A673 (cell line): ENCODE results near the gene LRRC32. TPM values are rescaled to one million over a fixed set of nuclear protein-coding genes. Genes with fewer than 3 reads are reported as not detected.

ENCODE experiments used
- BruUV-seq: library from RNA; stranded (reverse); fragments of 400-500 nt; replicated peaks from 2 replicates; lab custom pipeline; 2021; lab: Mats Ljungman, UMichigan
- CTCF ChIA-PET: fragments of 300-600 bp; sonication (Branson Sonifier 250); formaldehyde crosslinking; loops from one replicate; lab custom pipeline; 2022; ENCODE audit warnings: antibody characterized with exemption; lab: Charles Lee
- POLR2A ChIA-PET: fragments of 300-600 bp; sonication (Branson Sonifier 250); formaldehyde crosslinking; loops from one replicate; lab custom pipeline; 2022; ENCODE audit warnings: antibody characterized with exemption; ENCODE audit not compliant: low non-redundant PET; lab: Charles Lee
- DNase-seq: peaks from one replicate; pipeline ENCODE4 v3.0.0-alpha.2; 2015; ENCODE audit warnings: low spot score
- H3K27ac ChIP-seq: fragments of 200-600 bp; sonication (generic); 2 replicates; pipeline ENCODE4 v1.5.1; 2016; ENCODE audit warnings: mixed run types, low read depth, mild to moderate bottlenecking, mixed read lengths, antibody characterized with exemption, low read length; ENCODE audit not compliant: poor library complexity, severe bottlenecking
- H3K27me3 ChIP-seq: fragments of 200-600 bp; sonication (generic); replicated peaks from 2 replicates; pipeline ENCODE4 v1.6.1; 2017; ENCODE audit warnings: mixed run types, low read depth, mild to moderate bottlenecking, mixed read lengths, antibody characterized with exemption, low read length; ENCODE audit not compliant: insufficient read depth, poor library complexity
- H3K36me3 ChIP-seq: fragments of 200-600 bp; sonication (generic); 2 replicates; pipeline ENCODE4 v1.6.1; 2016; ENCODE audit warnings: mixed run types, mild to moderate bottlenecking, mixed read lengths, antibody characterized with exemption, low read length; ENCODE audit not compliant: insufficient read depth, poor library complexity, severe bottlenecking
- H3K4me1 ChIP-seq: fragments of 200-600 bp; sonication (generic); 2 replicates; pipeline ENCODE4 v1.6.1; 2017; ENCODE audit warnings: mixed run types, mild to moderate bottlenecking, mixed read lengths, antibody characterized with exemption, low read length; ENCODE audit not compliant: insufficient read depth, poor library complexity, severe bottlenecking
- H3K4me3 ChIP-seq: fragments of 200-600 bp; sonication (generic); 2 replicates; pipeline ENCODE4 v1.5.1; 2016; ENCODE audit warnings: low read depth, mixed run types, mild to moderate bottlenecking, mixed read lengths, low read length; ENCODE audit not compliant: poor library complexity, severe bottlenecking
- H3K9me3 ChIP-seq: fragments of 200-600 bp; sonication (generic); 2 replicates; pipeline ENCODE4 v1.6.1; 2016; ENCODE audit warnings: mixed run types, low read depth, mild to moderate bottlenecking, mixed read lengths, antibody characterized with exemption, low read length; ENCODE audit not compliant: poor library complexity, severe bottlenecking
- EZH2 ChIP-seq: fragments of 200-600 bp; sonication (generic); IDR thresholded peaks from 2 replicates; pipeline ENCODE4 v1.6.1; 2017; ENCODE audit warnings: borderline replicate concordance, low read depth, mild to moderate bottlenecking, mixed read lengths, antibody characterized with exemption, low read length; ENCODE audit not compliant: poor library complexity, severe bottlenecking
- intact Hi-C: fragments of 100-400 bp; cut with micrococcal nuclease; formaldehyde crosslinking; loops from one replicate; pipeline ENCODE4 v1.10.0; 2022; ENCODE audit not compliant: unreplicated experiment
- total RNA-seq: library from RNA; stranded (reverse); gene quantifications from 2 replicates; pipeline ENCODE4 v1.2.3, GENCODE V29; 2021
- TF ChIP-seq, protein P1 (sequence below): fragments of 300-800, 200-600 bp; sonication (generic); conservative IDR thresholded peaks from 2 replicates; pipeline ENCODE4 v1.5.1; 2017; ENCODE audit warnings: low read depth, mild to moderate bottlenecking, antibody characterized with exemption, low read length, moderate library complexity, mixed read lengths

The LRRC32 gene
- total RNA-seq, 1 experiment from 2014 or later = not detected

DNA sequence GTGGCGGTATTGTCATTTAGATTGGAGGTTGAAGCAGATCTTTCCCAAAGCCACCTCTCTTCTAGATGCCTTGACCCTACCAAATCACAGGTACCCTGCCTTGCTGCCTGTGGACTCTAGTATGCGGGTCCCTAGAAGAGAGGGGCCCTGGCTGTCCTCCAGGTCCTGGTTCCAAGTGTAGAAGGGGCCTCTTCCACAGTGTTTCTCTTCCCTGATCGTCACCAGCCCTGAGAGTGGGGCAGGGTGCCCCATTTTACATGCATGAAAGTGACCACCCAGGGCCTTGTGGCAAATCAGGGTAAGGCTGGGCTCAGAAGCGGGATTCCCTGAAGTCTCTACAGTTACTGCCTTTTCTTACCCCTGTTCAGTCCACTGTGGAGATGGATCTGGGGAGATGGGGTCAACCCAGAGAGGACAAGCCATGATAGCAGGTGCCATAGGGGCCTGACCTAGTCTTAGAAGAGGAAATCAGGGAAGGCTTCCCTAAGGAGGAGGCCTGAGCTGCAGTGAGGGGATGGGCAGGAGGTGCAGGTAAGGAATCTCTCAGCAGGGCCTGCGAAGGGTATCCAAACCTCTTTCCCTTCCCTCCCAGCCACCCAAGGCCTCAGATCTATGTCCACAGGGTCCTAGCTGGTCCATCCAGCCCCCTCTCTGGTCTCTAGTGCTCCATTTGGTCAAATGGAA, 1.2 kb upstream of the LRRC32 start:
- no peak for DNase-seq
- Histone ChIP-seq H3K27ac (no peak overlapping the region), H3K36me3 (no peaks in the 10 kb centered on the region), H3K9me3 (no peaks in the 10 kb centered on the region), H3K4me3 (no peak overlapping the region), H3K27me3 (peaks cover 8% of the 10 kb centered on the region), H3K4me1 (no peaks in the 10 kb centered on the region)
- no TSS peak for BruUV-seq
- intact Hi-C loops = no loop called here
- POLR2A ChIA-PET = no interaction called here
- TF ChIP-seq EZH2 = no peak
- TF ChIP-seq, protein P1, sequence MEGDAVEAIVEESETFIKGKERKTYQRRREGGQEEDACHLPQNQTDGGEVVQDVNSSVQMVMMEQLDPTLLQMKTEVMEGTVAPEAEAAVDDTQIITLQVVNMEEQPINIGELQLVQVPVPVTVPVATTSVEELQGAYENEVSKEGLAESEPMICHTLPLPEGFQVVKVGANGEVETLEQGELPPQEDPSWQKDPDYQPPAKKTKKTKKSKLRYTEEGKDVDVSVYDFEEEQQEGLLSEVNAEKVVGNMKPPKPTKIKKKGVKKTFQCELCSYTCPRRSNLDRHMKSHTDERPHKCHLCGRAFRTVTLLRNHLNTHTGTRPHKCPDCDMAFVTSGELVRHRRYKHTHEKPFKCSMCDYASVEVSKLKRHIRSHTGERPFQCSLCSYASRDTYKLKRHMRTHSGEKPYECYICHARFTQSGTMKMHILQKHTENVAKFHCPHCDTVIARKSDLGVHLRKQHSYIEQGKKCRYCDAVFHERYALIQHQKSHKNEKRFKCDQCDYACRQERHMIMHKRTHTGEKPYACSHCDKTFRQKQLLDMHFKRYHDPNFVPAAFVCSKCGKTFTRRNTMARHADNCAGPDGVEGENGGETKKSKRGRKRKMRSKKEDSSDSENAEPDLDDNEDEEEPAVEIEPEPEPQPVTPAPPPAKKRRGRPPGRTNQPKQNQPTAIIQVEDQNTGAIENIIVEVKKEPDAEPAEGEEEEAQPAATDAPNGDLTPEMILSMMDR = no peak
- CTCF ChIA-PET = interaction anchor here (0.6 kb wide), 1 partner anchor 27 kb away, joined by 3 read pairs; no protein-coding TSS in a partner anchor

GRCh38 chr11:76671237-76671592, 668 bp upstream of the LRRC32 start:
- Histone ChIP-seq H3K36me3 (no peaks in the 10 kb centered on the region), H3K4me1 (no peaks in the 10 kb centered on the region), H3K27ac (no peak overlapping the region), H3K9me3 (no peaks in the 10 kb centered on the region), H3K27me3 (peaks cover 8% of the 10 kb centered on the region), H3K4me3 (peak overlapping the region; percentile 47)
- TF ChIP-seq EZH2 = no peak
- TF ChIP-seq, protein P1 = no peak
- ChIA-PET POLR2A (no interaction called here), CTCF (interaction anchor here (0.6 kb wide), 1 partner anchor 28 kb away, joined by 3 read pairs; no protein-coding TSS in a partner anchor)
- no TSS peak for BruUV-seq
- intact Hi-C loops = no loop called here
- no peak for DNase-seq

GRCh38 chr11:76669901-76670484, 554 bp downstream of the LRRC32 start:
- CTCF ChIA-PET = interaction anchor here (0.7 kb wide), 1 partner anchor 176 kb away, joined by 5 read pairs; no protein-coding TSS in a partner anchor
- POLR2A ChIA-PET = no interaction called here
- H3K4me1 ChIP-seq = no peaks in the 10 kb centered on the region
- H3K4me3 ChIP-seq = peak overlapping the region; percentile 47
- no peaks in the 10 kb centered on the region for H3K9me3 ChIP-seq
- H3K27ac ChIP-seq = no peak overlapping the region
- no TSS peak for BruUV-seq
- no peaks in the 10 kb centered on the region for H3K36me3 ChIP-seq
- TF ChIP-seq EZH2 = no peak
- TF ChIP-seq, protein P1 = no peak
- no peak for DNase-seq
- H3K27me3 ChIP-seq = peaks cover 8% of the 10 kb centered on the region
- intact Hi-C loops = no loop called here
